Cortex of kidney (tissue), 1 donor: ENCODE data around the gene SPIRE2.
"Not testable (repeated sequence)": the region's sequence is repeated elsewhere in the genome, so short reads cannot be mapped to it uniquely, and the experiment has no call there.

Experiments
- DNase-seq: peaks from one replicate; lab custom pipeline; 2025; lab: John Stamatoyannopoulos, UW

Gene SPIRE2

GRCh38 chr16:89828199-89828869 lies at the start of gene SPIRE2:
Gene SPIRE2, plus strand, starts transcription at chr16:89828475. Its CDS starts 76 bp downstream, at chr16:89828551.
- no peak for DNase-seq

GRCh38 chr16:89779231-89779908 lies 48.9 kb upstream of the SPIRE2 start:
- DNase-seq = no peak

GRCh38 chr16:89779909-89780305 lies 48.4 kb upstream of the SPIRE2 start:
- no peak for DNase-seq

- DNase-seq = no peak
Measured at GRCh38 chr16:89782489-89782888, 45.8 kb upstream of the SPIRE2 start.

GRCh38 chr16:89783952-89784351 lies 44.3 kb upstream of the SPIRE2 start:
- DNase-seq = not testable (repeated sequence)

- no peak for DNase-seq
Measured at GRCh38 chr16:89784406-89784805, 43.9 kb upstream of the SPIRE2 start.

- no peak for DNase-seq
Measured at GRCh38 chr16:89785523-89786155, 42.6 kb upstream of the SPIRE2 start.

- no peak for DNase-seq
Measured at GRCh38 chr16:89786474-89787364, 41.6 kb upstream of the SPIRE2 start.

- DNase-seq = no peak
Measured at GRCh38 chr16:89787365-89787805, 40.9 kb upstream of the SPIRE2 start.

GRCh38 chr16:89791278-89791995 lies 36.8 kb upstream of the SPIRE2 start:
- no peak for DNase-seq

- DNase-seq = not testable (repeated sequence)
Measured at GRCh38 chr16:89793092-89793491, 35.2 kb upstream of the SPIRE2 start.

- no peak for DNase-seq
Measured at GRCh38 chr16:89793955-89794354, 34.3 kb upstream of the SPIRE2 start.

- DNase-seq = no peak
Measured at GRCh38 chr16:89795676-89796075, 32.6 kb upstream of the SPIRE2 start.

GRCh38 chr16:89796104-89796503 lies 32.2 kb upstream of the SPIRE2 start:
- no peak for DNase-seq

- DNase-seq = no peak
Measured at GRCh38 chr16:89798126-89798525, 30.1 kb upstream of the SPIRE2 start.

GRCh38 chr16:89798832-89799370 lies 29.4 kb upstream of the SPIRE2 start:
- DNase-seq = no peak

GRCh38 chr16:89801800-89802199 lies 26.5 kb upstream of the SPIRE2 start:
- no peak for DNase-seq

- DNase-seq = no peak
Measured at GRCh38 chr16:89805136-89805905, 23.0 kb upstream of the SPIRE2 start.

GRCh38 chr16:89806589-89807193 lies 21.6 kb upstream of the SPIRE2 start:
- DNase-seq = not testable (repeated sequence)

GRCh38 chr16:89808475-89808874 lies 19.8 kb upstream of the SPIRE2 start:
- DNase-seq = no peak
